Gastrocnemius medialis (tissue), 4 donors: ENCODE results near the gene TEAD2. TPM values are rescaled to one million over a fixed set of nuclear protein-coding genes. Genes with fewer than 3 reads are reported as not detected.

Source experiments
- ATAC-seq, 2 donors: fragments of 150-250 bp; one replicate each; pipeline ENCODE4 v1.9.1; 2016
- DNase-seq, 2 donors: peaks; one replicate each; pipeline ENCODE4 v3.0.0-alpha.2; 2019
- H3K27ac ChIP-seq, 4 donors: fragments of 200-600 bp; sonication (generic); 1 replicate in 1 of 4; 2 replicates in 3 of 4; pipeline ENCODE4 v1.5.1; 2016 to 2018; ENCODE audit warnings: mild to moderate bottlenecking in 2 of 4, moderate library complexity in 1 of 4
- H3K27me3 ChIP-seq, 3 donors: fragments of 200-600 bp; sonication (generic) in 2 of 3; 1 replicate in 1 of 3; 2 replicates in 2 of 3; pipeline versions ENCODE4 v1.5.1 to v1.6.0; 2016 to 2019; ENCODE audit warnings: mild to moderate bottlenecking in 1 of 3, moderate library complexity in 1 of 3
- H3K36me3 ChIP-seq, 2 donors: fragments of 200-600 bp; sonication (generic) in 1 of 2; one replicate each; pipeline ENCODE4 v1.5.1; 2017 to 2018
- H3K4me1 ChIP-seq, 2 donors: fragments of 200-600 bp; sonication (generic) in 1 of 2; one replicate each; pipeline ENCODE4 v1.5.1; 2016 to 2017; ENCODE audit warnings: mild to moderate bottlenecking in 2 of 2
- H3K4me3 ChIP-seq, 4 donors: fragments of 200-600 bp; sonication (generic) in 3 of 4; 1 replicate in 1 of 4; 2 replicates in 3 of 4; pipeline ENCODE4 v1.5.1; 2016 to 2019; ENCODE audit warnings: mild to moderate bottlenecking in 2 of 4
- H3K9me3 ChIP-seq, 3 donors: fragments of 200-600 bp; sonication (generic) in 2 of 3; 1 replicate in 1 of 3; 2 replicates in 2 of 3; pipeline ENCODE4 v1.5.1; 2016 to 2019
- CTCF ChIP-seq, 5 experiments: fragments of 450-650 bp in 3 of 5; fragments of 200-600 bp in 2 of 5; sonication (generic) in 2 of 5; IDR thresholded peaks in 4 of 5; conservative IDR thresholded peaks in 1 of 5; 1 replicate in 4 of 5; 2 replicates in 1 of 5; pipeline ENCODE4 v1.5.1; 2016 to 2019; ENCODE audit warnings: antibody characterized with exemption in 5 of 5, mild to moderate bottlenecking in 3 of 5, moderate library complexity in 3 of 5
- POLR2A ChIP-seq, 2 donors: fragments of 450-650 bp; IDR thresholded peaks; one replicate each; pipeline ENCODE4 v1.6.1; 2017; ENCODE audit warnings: antibody characterized with exemption in 2 of 2, mild to moderate bottlenecking in 2 of 2, moderate library complexity in 2 of 2
- in situ Hi-C, 4 donors: fragments of 200-750 bp; cut with MboI; loops; one replicate each; pipeline versions ENCODE4 v1.15.0 to v1.8.0; 2017; ENCODE audit warnings: low sequenced_read_pairs in 4 of 4
- intact Hi-C: fragments of 100-400 bp; cut with DNase I; formaldehyde crosslinking; loops from one replicate; pipeline ENCODE4 v1.15.1; 2023; ENCODE audit warnings: low total_unique reads
- total RNA-seq, 4 donors: library from RNA; depleted of rRNA; stranded (reverse); fragments of >200 nt; gene quantifications; one replicate each; pipeline versions ENCODE4 v1.1.0 to v1.2.3, GENCODE V29; 2016

Gene TEAD2
- total RNA-seq, result 10 to 100 TPM in 2 of 4 donors, 1 to 10 TPM in 2; 6.1 to 12.6 (median 9.5) TPM

GRCh38 chr19:49362048-49362928 lies at the start of gene TEAD2:
Gene TEAD2, minus strand, starts transcription at chr19:49362416. Its CDS starts 2,341 bp downstream, at chr19:49360075.
- Histone ChIP-seq H3K27ac (peak within 1 kb of the TSS; percentile 82 to 91 (median 84)), H3K4me3 (peak within 1 kb of the TSS; percentile 68 to 72 (median 68)), H3K27me3 (peaks cover 5 to 31% (median 27%) of the 10 kb centered on the region in 3 donors), H3K36me3 (no peaks in the 10 kb centered on the region), H3K9me3 (no peaks in the 10 kb centered on the region), H3K4me1 (peaks cover 0 to 14% of the 10 kb centered on the region in 2 donors)
- in situ Hi-C loops (no loop called here), intact Hi-C loops (loop anchor here (2.0 kb wide), 1 partner anchor 81 kb away; no protein-coding TSS in a partner anchor)
- peak; percentile 34 to 39 for DNase-seq
- TF ChIP-seq CTCF (IDR thresholded peaks at IDR 0.05 in 4 of 5, conservative IDR thresholded peaks at IDR 0.05 in 1 of 5) (no peak), POLR2A (IDR thresholded peaks at IDR 0.05) (peak in 1 of 2 donors; percentile 26)
- ATAC-seq, result peak; percentile 37 to 40

- intact Hi-C loops (no loop called here), in situ Hi-C loops (no loop called here)
- no peak for TF ChIP-seq POLR2A (IDR thresholded peaks at IDR 0.05)
- no peak for TF ChIP-seq CTCF (IDR thresholded peaks at IDR 0.05 in 4 of 5, conservative IDR thresholded peaks at IDR 0.05 in 1 of 5)
- Histone ChIP-seq H3K4me3 (no peak overlapping the region), H3K4me1 (no peaks in the 10 kb centered on the region), H3K27ac (no peak overlapping the region), H3K36me3 (no peaks in the 10 kb centered on the region), H3K27me3 (peaks cover 0 to 4% (median under 1%) of the 10 kb centered on the region in 3 donors), H3K9me3 (no peaks in the 10 kb centered on the region)
- DNase-seq (no peak), ATAC-seq (no peak)
These were observed 49.6 kb upstream of the TEAD2 start for GRCh38 chr19:49411681-49412326.

GRCh38 chr19:49409441-49410029 lies 47.3 kb upstream of the TEAD2 start:
- Histone ChIP-seq H3K4me1 (no peaks in the 10 kb centered on the region), H3K27ac (no peak overlapping the region), H3K9me3 (no peaks in the 10 kb centered on the region), H3K36me3 (no peaks in the 10 kb centered on the region), H3K4me3 (no peak overlapping the region), H3K27me3 (no peaks in the 10 kb centered on the region)
- TF ChIP-seq POLR2A (IDR thresholded peaks at IDR 0.05) (no peak), CTCF (IDR thresholded peaks at IDR 0.05 in 4 of 5, conservative IDR thresholded peaks at IDR 0.05 in 1 of 5) (no peak)
- intact Hi-C loops (no loop called here), in situ Hi-C loops (no loop called here)
- DNase-seq, result no peak
- no peak for ATAC-seq

- ATAC-seq (no peak), DNase-seq (no peak)
- intact Hi-C loops (no loop called here), in situ Hi-C loops (no loop called here)
- no peaks in the 10 kb centered on the region for H3K27me3 ChIP-seq
- no peak for TF ChIP-seq POLR2A (IDR thresholded peaks at IDR 0.05)
- no peak for TF ChIP-seq CTCF (IDR thresholded peaks at IDR 0.05 in 4 of 5, conservative IDR thresholded peaks at IDR 0.05 in 1 of 5)
- H3K4me1 ChIP-seq, result no peaks in the 10 kb centered on the region
- H3K9me3 ChIP-seq, result no peaks in the 10 kb centered on the region
- H3K36me3 ChIP-seq, result no peaks in the 10 kb centered on the region
- no peak overlapping the region for H3K27ac ChIP-seq
- no peak overlapping the region for H3K4me3 ChIP-seq
These were observed 46.7 kb upstream of the TEAD2 start for GRCh38 chr19:49408816-49409440.
